Neural progenitor cell (in vitro differentiated cells): Measurements from ENCODE around the gene FXYD5. TPM values are rescaled to one million over a fixed set of nuclear protein-coding genes. Genes with fewer than 3 reads are reported as not detected.

Source experiments
- DNase-seq: peaks from one replicate; pipeline ENCODE4 v3.0.0-alpha.2; 2016; ENCODE audit warnings: low spot score
- H2AFZ ChIP-seq: fragments of 200-600 bp; sonication (generic); replicated peaks from 2 replicates; pipeline ENCODE4 v1.6.1; 2016; ENCODE audit warnings: antibody characterized with exemption
- H3F3A ChIP-seq: fragments of 200-600 bp; sonication (generic); 2 replicates; pipeline ENCODE4 v1.6.1; 2016; ENCODE audit warnings: antibody characterized with exemption, low read depth
- H3K27ac ChIP-seq: fragments of 200-600 bp; sonication (generic); 2 replicates; pipeline ENCODE4 v1.5.1; 2016; ENCODE audit warnings: mild to moderate bottlenecking
- H3K27me3 ChIP-seq: fragments of 200-600 bp; sonication (generic); 2 replicates; pipeline ENCODE4 v1.6.1; 2016; ENCODE audit warnings: mild to moderate bottlenecking, moderate library complexity
- H3K36me3 ChIP-seq: fragments of 200-600 bp; sonication (generic); 2 replicates; pipeline ENCODE4 v1.5.1; 2016
- H3K4me1 ChIP-seq: fragments of 200-600 bp; sonication (generic); 2 replicates; pipeline ENCODE4 v1.6.1; 2016; ENCODE audit warnings: mixed run types
- H3K4me2 ChIP-seq: fragments of 200-600 bp; sonication (generic); 2 replicates; pipeline ENCODE4 v1.6.1; 2016
- H3K4me3 ChIP-seq: fragments of 200-600 bp; sonication (generic); 2 replicates; pipeline ENCODE4 v1.5.1; 2016
- H3K79me2 ChIP-seq: fragments of 200-600 bp; sonication (generic); 2 replicates; pipeline ENCODE4 v1.6.1; 2016; ENCODE audit warnings: low read depth
- H3K9ac ChIP-seq: fragments of 200-600 bp; sonication (generic); 2 replicates; pipeline ENCODE4 v1.6.1; 2016
- H3K9me3 ChIP-seq: fragments of 200-600 bp; sonication (generic); 2 replicates; pipeline ENCODE4 v1.5.1; 2016; ENCODE audit warnings: low read depth
- H4K20me1 ChIP-seq: fragments of 200-600 bp; sonication (generic); 2 replicates; pipeline ENCODE4 v1.6.1; 2016; ENCODE audit warnings: low read depth
- H3K27ac Mint-ChIP-seq: 3 replicates; pipeline ENCODE4 v1.8.0; 2021; ENCODE audit warnings: mixed read lengths
- H3K27me3 Mint-ChIP-seq: 2 replicates; pipeline ENCODE4 v1.8.0; 2022; ENCODE audit warnings: low read depth, mild to moderate bottlenecking, inconsistent platforms, moderate library complexity, mixed read lengths; ENCODE audit not compliant: insufficient read depth
- H3K36me3 Mint-ChIP-seq: 3 replicates; pipeline ENCODE4 v1.8.0; 2021; ENCODE audit warnings: mixed read lengths
- H3K4me1 Mint-ChIP-seq: 3 replicates; pipeline ENCODE4 v1.8.0; 2021; ENCODE audit warnings: mixed read lengths
- H3K4me3 Mint-ChIP-seq: 3 replicates; pipeline ENCODE4 v1.8.0; 2021; ENCODE audit warnings: mild to moderate bottlenecking, moderate library complexity, mixed read lengths
- H3K9me3 Mint-ChIP-seq: 3 replicates; pipeline ENCODE4 v1.8.0; 2020; ENCODE audit warnings: mixed read lengths
- CTCF ChIP-seq: fragments of 200-600 bp; sonication (generic); IDR thresholded peaks from 2 replicates; pipeline ENCODE4 v1.5.1; 2017; ENCODE audit warnings: antibody characterized with exemption, mild to moderate bottlenecking
- EZH2 ChIP-seq: fragments of 200-600 bp; sonication (generic); IDR thresholded peaks from 2 replicates; pipeline ENCODE4 v1.6.1; 2017; ENCODE audit warnings: antibody characterized with exemption, mild to moderate bottlenecking, moderate library complexity
- EZH2phosphoT487 ChIP-seq: fragments of 200-600 bp; sonication (generic); IDR thresholded peaks from 2 replicates; pipeline ENCODE4 v1.6.1; 2017; ENCODE audit warnings: antibody characterized with exemption
- total RNA-seq: library from RNA; depleted of rRNA; stranded (reverse); fragments of >200 nt; gene quantifications from 2 replicates; pipeline ENCODE4 v1.2.3, GENCODE V29; 2015; ENCODE audit warnings: low replicate concordance

FXYD5 gene
- total RNA-seq, 1 donor from 2014 or later: 7.8 TPM

DNA sequence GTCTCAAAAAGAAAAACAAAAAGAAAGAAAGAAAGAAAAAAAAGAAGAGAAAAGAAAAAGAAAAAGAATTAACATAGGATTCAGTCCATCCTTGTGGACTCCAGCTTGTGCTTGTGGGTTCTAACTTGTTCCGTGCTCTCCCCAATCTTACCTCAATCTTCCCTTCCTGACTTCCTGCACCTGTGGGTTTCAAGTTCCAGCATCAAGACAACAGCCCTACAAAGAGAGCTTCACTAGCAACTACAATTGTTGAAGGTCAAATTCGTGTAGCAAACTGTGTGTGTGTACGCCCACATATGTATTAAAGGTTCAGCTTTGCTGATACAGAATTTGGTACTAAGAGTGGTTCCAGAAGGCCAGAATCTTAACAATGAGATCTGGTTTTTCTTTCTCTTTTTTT lies 25.3 kb downstream of the FXYD5 start:
- Histone ChIP-seq H3F3A (no peaks in the 10 kb centered on the region), H3K27me3 (no peaks in the 10 kb centered on the region)

DNA sequence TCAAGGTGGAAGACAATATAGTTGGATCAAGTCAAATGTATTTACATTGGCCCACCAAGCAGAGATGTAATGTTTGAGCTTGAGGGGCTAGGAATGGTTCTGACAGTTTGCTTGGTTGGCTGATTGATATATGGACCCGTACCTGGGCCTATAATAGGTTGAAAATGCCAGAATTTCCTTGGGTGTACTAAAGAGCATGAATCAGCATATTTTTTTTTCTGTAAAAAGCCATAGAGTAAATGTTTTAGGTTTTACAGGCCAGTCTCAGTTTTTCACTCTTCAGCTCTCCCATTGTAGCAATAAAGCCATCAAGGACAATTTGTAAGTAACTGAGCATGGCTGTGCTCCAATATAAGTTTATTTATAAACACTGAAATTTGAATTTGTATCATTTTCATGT lies 26.9 kb downstream of the FXYD5 start:
- H3K27ac ChIP-seq: no peak overlapping the region
- H3K4me1 ChIP-seq: no peaks in the 10 kb centered on the region
- H3F3A ChIP-seq: no peaks in the 10 kb centered on the region
- no peaks in the 10 kb centered on the region for H4K20me1 ChIP-seq
- H2AFZ ChIP-seq: no peak overlapping the region
- no peak for TF ChIP-seq EZH2phosphoT487
- TF ChIP-seq CTCF: no peak
- TF ChIP-seq EZH2: no peak
- H3K36me3 ChIP-seq: no peaks in the 10 kb centered on the region
- H3K4me2 ChIP-seq: no peak overlapping the region
- no peak overlapping the region for H3K9ac ChIP-seq
- H3K36me3 Mint-ChIP-seq: no peaks in the 10 kb centered on the region
- peaks cover 12% of the 10 kb centered on the region for H3K9me3 Mint-ChIP-seq
- no peak overlapping the region for H3K27ac Mint-ChIP-seq
- no peaks in the 10 kb centered on the region for H3K79me2 ChIP-seq
- DNase-seq: no peak
- H3K27me3 Mint-ChIP-seq: peaks cover 8% of the 10 kb centered on the region
- H3K4me1 Mint-ChIP-seq: no peaks in the 10 kb centered on the region
- no peak overlapping the region for H3K4me3 ChIP-seq
- H3K27me3 ChIP-seq: no peaks in the 10 kb centered on the region
- H3K9me3 ChIP-seq: no peaks in the 10 kb centered on the region
- H3K4me3 Mint-ChIP-seq: no peak overlapping the region

More for the DNA sequence above, 25.3 kb downstream of the FXYD5 start:
- Histone ChIP-seq H3K27ac (no peak overlapping the region), H3K4me3 (no peak overlapping the region), H4K20me1 (no peaks in the 10 kb centered on the region), H2AFZ (no peak overlapping the region), H3K9me3 (no peaks in the 10 kb centered on the region), H3K79me2 (no peaks in the 10 kb centered on the region), H3K36me3 (no peaks in the 10 kb centered on the region), H3K4me1 (no peaks in the 10 kb centered on the region), H3K4me2 (no peak overlapping the region), H3K9ac (no peak overlapping the region)
- peaks cover 8% of the 10 kb centered on the region for H3K27me3 Mint-ChIP-seq
- DNase-seq: no peak
- H3K4me1 Mint-ChIP-seq: peaks cover 4% of the 10 kb centered on the region
- TF ChIP-seq EZH2: no peak
- no peak for TF ChIP-seq EZH2phosphoT487
- H3K4me3 Mint-ChIP-seq: no peak overlapping the region
- peaks cover 14% of the 10 kb centered on the region for H3K9me3 Mint-ChIP-seq
- H3K27ac Mint-ChIP-seq: no peak overlapping the region
- H3K36me3 Mint-ChIP-seq: no peaks in the 10 kb centered on the region

GRCh38 chr19:35184267-35184666 lies 29.7 kb downstream of the FXYD5 start:
- H3K4me1 ChIP-seq: no peaks in the 10 kb centered on the region
- H3K36me3 Mint-ChIP-seq: no peaks in the 10 kb centered on the region
- no peak overlapping the region for H3K4me3 Mint-ChIP-seq

More at GRCh38 chr19:35184267-35184666, 29.7 kb downstream of the FXYD5 start:
- peaks cover 4% of the 10 kb centered on the region for H3K27me3 Mint-ChIP-seq
- Histone ChIP-seq H3K27me3 (no peaks in the 10 kb centered on the region), H3K27ac (no peak overlapping the region), H3F3A (no peaks in the 10 kb centered on the region), H3K4me2 (no peak overlapping the region), H3K36me3 (no peaks in the 10 kb centered on the region), H3K9me3 (no peaks in the 10 kb centered on the region), H3K4me3 (no peak overlapping the region), H2AFZ (no peak overlapping the region), H3K9ac (no peak overlapping the region), H3K79me2 (no peaks in the 10 kb centered on the region), H4K20me1 (no peaks in the 10 kb centered on the region)
- no peak for DNase-seq
- H3K27ac Mint-ChIP-seq: no peak overlapping the region
- no peaks in the 10 kb centered on the region for H3K4me1 Mint-ChIP-seq
- peaks cover 7% of the 10 kb centered on the region for H3K9me3 Mint-ChIP-seq
- no peak for TF ChIP-seq EZH2phosphoT487
- no peak for TF ChIP-seq EZH2
- TF ChIP-seq CTCF: no peak
